Upper lobe of left lung (tissue), 4 donors: ENCODE results near the gene GALNT18.

Experiments used
- CTCF ChIP-seq, 6 experiments: fragments of 450-650 bp in 4 of 6; fragments of 200-600 bp in 2 of 6; sonication (generic) in 2 of 6; IDR thresholded peaks; one replicate each; pipeline ENCODE4 v1.5.1; 2016 to 2019; ENCODE audit warnings: antibody characterized with exemption in 6 of 6
- EP300 ChIP-seq, 4 donors: sonication (generic); formaldehyde crosslinking; IDR thresholded peaks; one replicate each; pipeline ENCODE4 v1.5.1; 2017; ENCODE audit warnings: antibody characterized with exemption in 4 of 4, control low read depth in 2 of 4
- POLR2A ChIP-seq, 4 donors: fragments of 450-650 bp; IDR thresholded peaks; one replicate each; pipeline ENCODE4 v1.5.1; 2016 to 2017; ENCODE audit warnings: antibody characterized with exemption in 4 of 4, mild to moderate bottlenecking in 2 of 4
- POLR2AphosphoS5 ChIP-seq, 2 donors: sonication (generic); formaldehyde crosslinking; IDR thresholded peaks; one replicate each; pipeline ENCODE4 v1.5.1; 2017; ENCODE audit warnings: antibody characterized with exemption in 2 of 2

GRCh38 chr11:11318961-11319360 lies 302.8 kb downstream of the GALNT18 start:
- TF ChIP-seq CTCF (IDR thresholded peaks at IDR 0.05): no peak
- TF ChIP-seq POLR2A (IDR thresholded peaks at IDR 0.05): no peak
- no peak for TF ChIP-seq POLR2AphosphoS5 (IDR thresholded peaks at IDR 0.05)
- TF ChIP-seq EP300 (IDR thresholded peaks at IDR 0.05): no peak
